Measurements from ENCODE around the gene JMJD8. TPM values are rescaled to one million over a fixed set of nuclear protein-coding genes. Genes with fewer than 3 reads are reported as not detected.
A peak's percentile ranks its signal among the peaks of the same experiment; 100 is the strongest.

The JMJD8 gene
- total and polyA plus RNA-seq, 9 of the 15 experiments (the other 6 are each of a cell fraction or from before 2014, with no cell fraction given): 1.2 to 50.6 (median 29.3) TPM

- TF ChIP-seq ARID4B (CRISPR knock-in tag; IDR thresholded peaks at IDR 0.05): peak; percentile 95
- TF ChIP-seq MED1 (CRISPR knock-in tag; IDR thresholded peaks at IDR 0.05; ENCODE audit: borderline replicate concordance): no peak
- TF ChIP-seq CREM (IDR thresholded peaks at IDR 0.05; ENCODE audit: low read depth): 0 out of 2 replicates have a peak, but pooled peaks have one; percentile 9
- TF ChIP-seq ZC3H4 (CRISPR knock-in tag; IDR thresholded peaks at IDR 0.05; ENCODE audit: borderline replicate concordance): no peak
- no peak for TF ChIP-seq HNRNPL (IDR thresholded peaks at IDR 0.05; ENCODE audit: low read depth, low read length)
- TF ChIP-seq UBTF (IDR thresholded peaks at IDR 0.05; ENCODE audit: borderline replicate concordance in 1 of 2, low read depth in 2 of 2, low read length in 2 of 2): peak; percentile 60 to 81; a peak in 1 of 4 replicates
- TF ChIP-seq RCOR1 (IDR thresholded peaks at IDR 0.05; ENCODE audit: borderline replicate concordance in 1 of 2, low read depth in 2 of 2, low read length in 2 of 2): no peak
- 0 out of 2 replicates have a peak, but pooled peaks have one; percentile 29 for TF ChIP-seq HBP1 (CRISPR knock-in tag; IDR thresholded peaks at IDR 0.05)
Observed at GRCh38 chr16:635573-636205, 48.4 kb downstream of the JMJD8 start (continued).

Data from K562 (cell line).